Tibial nerve (tissue), 4 donors: ENCODE data around the gene ORAI1. TPM values are rescaled to one million over a fixed set of nuclear protein-coding genes. Genes with fewer than 3 reads are reported as not detected.
"Not testable (repeated sequence)": the region's sequence is repeated elsewhere in the genome, so short reads cannot be mapped to it uniquely, and the experiment has no call there.

Experiments used
- DNase-seq, 2 donors: peaks; one replicate each; pipeline ENCODE4 v3.0.0-alpha.2; 2019; ENCODE audit warnings: low spot score in 2 of 2
- H3K27ac ChIP-seq, 4 donors: fragments of 200-600 bp; sonication (generic) in 3 of 4; one replicate each; pipeline ENCODE4 v1.5.1; 2017 to 2019; ENCODE audit warnings: mild to moderate bottlenecking in 1 of 4
- H3K27me3 ChIP-seq, 2 donors: fragments of 200-600 bp; sonication (generic) in 1 of 2; one replicate each; pipeline versions ENCODE4 v1.5.1 to v1.6.0; 2017 to 2019
- H3K36me3 ChIP-seq, 3 donors: fragments of 200-600 bp; sonication (generic); one replicate each; pipeline ENCODE4 v1.5.1; 2018 to 2019
- H3K4me1 ChIP-seq, 4 donors: fragments of 200-600 bp; sonication (generic) in 3 of 4; one replicate each; pipeline ENCODE4 v1.5.1; 2017 to 2019
- H3K4me3 ChIP-seq, 4 donors: fragments of 200-600 bp; sonication (generic) in 3 of 4; one replicate each; pipeline ENCODE4 v1.5.1; 2017 to 2019; ENCODE audit warnings: mild to moderate bottlenecking in 1 of 4, moderate library complexity in 1 of 4
- H3K9me3 ChIP-seq, 4 donors: fragments of 200-600 bp; sonication (generic) in 3 of 4; one replicate each; pipeline ENCODE4 v1.5.1; 2017 to 2019
- EP300 ChIP-seq, 2 donors: sonication (generic); formaldehyde crosslinking; IDR thresholded peaks; one replicate each; pipeline ENCODE4 v1.6.1; 2017; ENCODE audit warnings: antibody characterized with exemption in 2 of 2, mild to moderate bottlenecking in 1 of 2
- POLR2A ChIP-seq, 2 donors: fragments of 450-650 bp; IDR thresholded peaks; one replicate each; pipeline ENCODE4 v1.6.1; 2017; ENCODE audit warnings: antibody characterized with exemption in 2 of 2, mild to moderate bottlenecking in 2 of 2, moderate library complexity in 2 of 2
- WGBS, 2 donors: methylation state at CpG; one replicate each; pipeline ENCODE4 v1.1.5; 2018; 5-methylcytosine and 5-hydroxymethylcytosine counted together
- total RNA-seq, 4 donors: library from RNA; depleted of rRNA; stranded (reverse); fragments of >200 nt; gene quantifications; one replicate each; pipeline ENCODE4 v1.1.0, GENCODE V29; 2016
- TF ChIP-seq, protein P1 (sequence below), 5 experiments: fragments of 200-600 bp in 3 of 5; fragments of 450-650 bp in 2 of 5; sonication (generic) in 3 of 5; IDR thresholded peaks; one replicate each; pipeline ENCODE4 v1.5.1; 2016 to 2019; ENCODE audit warnings: antibody characterized with exemption in 5 of 5, mild to moderate bottlenecking in 3 of 5, moderate library complexity in 2 of 5

ORAI1 gene
- total RNA-seq, 4 donors from 2014 or later, result 5.9 to 13.2 (median 10.4) TPM

GRCh38 chr12:121652767-121653497 is 26.6 kb downstream of the ORAI1 start:
- no peak for DNase-seq
- WGBS, 2 donors, result 71 to 73% methylated on average over 15 to 16 of the region's 16 CpGs
- no peak overlapping the region for H3K27ac ChIP-seq
- no peak overlapping the region for H3K4me3 ChIP-seq
- no peaks in the 10 kb centered on the region for H3K4me1 ChIP-seq
- H3K9me3 ChIP-seq, result no peaks in the 10 kb centered on the region
- H3K27me3 ChIP-seq, result no peaks in the 10 kb centered on the region
- TF ChIP-seq EP300 (IDR thresholded peaks at IDR 0.05) (no peak), POLR2A (IDR thresholded peaks at IDR 0.05) (no peak)
- TF ChIP-seq, protein P1, sequence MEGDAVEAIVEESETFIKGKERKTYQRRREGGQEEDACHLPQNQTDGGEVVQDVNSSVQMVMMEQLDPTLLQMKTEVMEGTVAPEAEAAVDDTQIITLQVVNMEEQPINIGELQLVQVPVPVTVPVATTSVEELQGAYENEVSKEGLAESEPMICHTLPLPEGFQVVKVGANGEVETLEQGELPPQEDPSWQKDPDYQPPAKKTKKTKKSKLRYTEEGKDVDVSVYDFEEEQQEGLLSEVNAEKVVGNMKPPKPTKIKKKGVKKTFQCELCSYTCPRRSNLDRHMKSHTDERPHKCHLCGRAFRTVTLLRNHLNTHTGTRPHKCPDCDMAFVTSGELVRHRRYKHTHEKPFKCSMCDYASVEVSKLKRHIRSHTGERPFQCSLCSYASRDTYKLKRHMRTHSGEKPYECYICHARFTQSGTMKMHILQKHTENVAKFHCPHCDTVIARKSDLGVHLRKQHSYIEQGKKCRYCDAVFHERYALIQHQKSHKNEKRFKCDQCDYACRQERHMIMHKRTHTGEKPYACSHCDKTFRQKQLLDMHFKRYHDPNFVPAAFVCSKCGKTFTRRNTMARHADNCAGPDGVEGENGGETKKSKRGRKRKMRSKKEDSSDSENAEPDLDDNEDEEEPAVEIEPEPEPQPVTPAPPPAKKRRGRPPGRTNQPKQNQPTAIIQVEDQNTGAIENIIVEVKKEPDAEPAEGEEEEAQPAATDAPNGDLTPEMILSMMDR (IDR thresholded peaks at IDR 0.05), result no peak
- no peaks in the 10 kb centered on the region for H3K36me3 ChIP-seq

DNA sequence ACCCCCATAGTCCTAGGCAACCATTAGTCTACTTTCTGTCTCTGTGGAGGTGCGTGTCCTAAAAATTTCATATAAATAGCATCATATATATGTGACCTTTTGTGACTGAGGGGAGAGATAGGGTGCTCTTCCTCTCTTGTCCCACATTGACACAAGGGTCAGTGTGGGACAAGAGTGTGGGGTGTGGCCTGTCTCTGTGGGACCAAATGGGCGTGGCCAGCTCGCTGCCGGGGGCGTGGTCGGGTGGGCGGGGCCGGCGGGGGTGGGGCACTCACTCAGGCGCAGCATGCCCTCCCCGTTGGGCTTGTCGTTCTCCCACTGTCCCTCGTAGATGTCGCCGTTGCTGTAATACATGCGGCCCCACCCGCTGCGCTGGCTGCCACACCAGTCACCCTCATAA is 27.7 kb downstream of the ORAI1 start:
- Histone ChIP-seq H3K27ac (no peak overlapping the region), H3K36me3 (no peaks in the 10 kb centered on the region), H3K4me1 (no peaks in the 10 kb centered on the region), H3K9me3 (no peaks in the 10 kb centered on the region), H3K27me3 (no peaks in the 10 kb centered on the region), H3K4me3 (no peak overlapping the region)
- WGBS, 2 donors, result 67 to 75% methylated on average over 18 of the region's 18 CpGs
- DNase-seq, result no peak
- no peak for TF ChIP-seq EP300 (IDR thresholded peaks at IDR 0.05)
- no peak for TF ChIP-seq POLR2A (IDR thresholded peaks at IDR 0.05)
- TF ChIP-seq, protein P1 (IDR thresholded peaks at IDR 0.05), result no peak

DNA sequence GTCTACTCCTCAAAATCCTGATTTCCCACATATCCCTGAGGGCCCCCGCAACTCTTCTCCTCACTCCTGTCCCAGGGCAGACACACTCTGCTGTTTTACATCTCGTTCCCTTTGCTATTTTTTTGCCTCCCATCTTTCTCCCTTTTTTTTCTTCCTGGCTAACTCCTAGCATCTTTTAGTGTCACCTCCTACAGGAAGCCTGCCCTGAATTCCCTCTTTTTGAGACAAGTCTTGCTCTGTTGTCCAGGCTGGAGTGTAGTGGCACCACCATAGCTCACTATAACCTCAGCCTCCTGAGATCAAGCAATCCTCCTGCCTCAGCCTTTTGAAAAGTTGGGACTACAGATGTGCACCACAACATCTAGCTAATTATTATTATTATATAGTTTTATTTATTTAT is 29.8 kb downstream of the ORAI1 start:
- WGBS, 2 donors, result 86 to 92% methylated on average over 2 of the region's 2 CpGs

DNA sequence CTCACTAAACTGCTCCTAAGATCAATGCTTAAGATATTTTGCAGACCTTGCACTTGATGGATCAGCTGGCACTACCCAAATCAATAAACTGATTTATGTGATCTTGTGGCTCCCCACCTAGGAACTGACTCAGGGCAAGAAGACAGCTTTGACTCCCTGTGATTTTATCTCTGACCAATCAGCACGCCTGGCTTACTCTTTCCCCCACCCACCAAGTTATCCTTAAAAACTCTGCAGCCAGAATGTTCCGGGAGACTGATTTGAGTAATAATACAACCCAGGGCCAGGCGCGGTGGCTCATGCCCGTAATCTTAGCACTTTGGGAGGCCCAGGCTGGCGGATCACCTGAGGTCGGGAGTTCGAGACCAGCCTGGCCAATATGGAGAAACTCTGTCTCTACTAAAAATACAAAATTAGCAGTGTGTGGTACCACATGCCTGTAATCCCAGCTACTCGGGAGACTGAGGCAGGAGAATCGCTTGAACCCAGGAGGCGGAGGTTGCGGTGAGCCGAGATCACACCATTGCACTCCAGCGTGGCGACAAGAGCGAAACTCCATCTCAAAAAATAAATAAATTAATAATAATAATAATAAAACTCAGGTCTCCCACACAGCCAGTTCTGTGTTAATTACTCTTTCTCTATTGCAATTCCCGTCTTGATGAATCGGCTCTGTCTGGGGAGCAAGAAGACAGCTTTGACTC is 31.1 kb downstream of the ORAI1 start:
- no peaks in the 10 kb centered on the region for H3K9me3 ChIP-seq
- H3K27ac ChIP-seq, result no peak overlapping the region
- H3K36me3 ChIP-seq, result no peaks in the 10 kb centered on the region
- no peak for DNase-seq
- H3K27me3 ChIP-seq, result no peaks in the 10 kb centered on the region
- H3K4me3 ChIP-seq, result no peak overlapping the region
- WGBS, 2 donors, result 91 to 93% methylated on average over 18 of the region's 18 CpGs
- no peaks in the 10 kb centered on the region for H3K4me1 ChIP-seq
- TF ChIP-seq, protein P1 (IDR thresholded peaks at IDR 0.05), result no peak
- TF ChIP-seq EP300 (IDR thresholded peaks at IDR 0.05) (no peak), POLR2A (IDR thresholded peaks at IDR 0.05) (no peak)

More for the DNA sequence above, 29.8 kb downstream of the ORAI1 start:
- no peaks in the 10 kb centered on the region for H3K9me3 ChIP-seq
- TF ChIP-seq EP300 (IDR thresholded peaks at IDR 0.05), result no peak
- TF ChIP-seq POLR2A (IDR thresholded peaks at IDR 0.05), result no peak
- TF ChIP-seq, protein P1 (IDR thresholded peaks at IDR 0.05), result no peak
- no peak for DNase-seq
- no peaks in the 10 kb centered on the region for H3K4me1 ChIP-seq
- H3K27me3 ChIP-seq, result no peaks in the 10 kb centered on the region
- H3K36me3 ChIP-seq, result no peaks in the 10 kb centered on the region
- no peak overlapping the region for H3K4me3 ChIP-seq
- no peak overlapping the region for H3K27ac ChIP-seq

DNA sequence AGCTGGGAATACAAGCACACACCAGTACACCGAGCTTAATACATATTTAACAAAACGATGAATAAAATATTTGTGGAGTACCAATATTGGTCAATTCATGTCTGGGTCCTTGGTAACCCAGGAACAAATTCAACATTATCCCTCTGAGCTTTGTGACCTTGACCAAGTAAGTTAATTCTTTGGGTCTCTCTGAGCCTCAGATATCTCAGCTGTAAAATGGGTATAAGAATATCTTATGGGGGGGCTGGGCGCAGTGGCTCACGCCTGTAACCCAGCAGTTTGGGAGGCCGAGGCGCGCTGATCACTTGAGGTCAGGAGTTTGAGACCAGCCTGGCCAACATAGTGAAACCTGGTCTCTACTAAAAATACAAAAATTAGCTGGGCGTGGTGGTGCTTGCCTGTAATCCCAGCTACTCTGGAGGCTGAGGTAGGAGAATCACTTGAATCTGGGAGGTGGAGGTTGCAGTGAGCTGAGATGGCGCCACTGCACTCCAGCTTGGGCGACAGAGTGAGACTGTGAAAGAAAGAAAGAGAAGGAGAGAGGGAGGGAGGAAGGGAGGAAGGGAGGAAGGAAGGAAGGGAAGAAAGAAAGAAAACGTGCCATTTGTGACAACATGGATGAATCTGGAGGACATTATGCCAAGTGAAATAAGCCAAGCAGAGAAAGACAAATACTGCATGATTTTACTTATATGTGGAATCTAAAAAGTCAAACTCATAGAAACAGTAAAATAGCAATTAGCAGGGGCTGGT is 35.2 kb downstream of the ORAI1 start:
- H3K36me3 ChIP-seq, H3K4me1 ChIP-seq, H3K4me3 ChIP-seq, H3K9me3 ChIP-seq, DNase-seq, H3K27ac ChIP-seq, H3K27me3 ChIP-seq: not testable (repeated sequence)
- WGBS, 2 donors, result 82 to 83% methylated on average over 11 of the region's 11 CpGs
